ENCODE data around the gene IFNL1. TPM values are rescaled to one million over a fixed set of nuclear protein-coding genes. Genes with fewer than 3 reads are reported as not detected.
"Not testable (repeated sequence)": the region's sequence is repeated elsewhere in the genome, so short reads cannot be mapped to it uniquely, and the experiment has no call there.

Gene IFNL1
- total RNA-seq, 1 experiment from 2014 or later: 0.57 TPM

DNA sequence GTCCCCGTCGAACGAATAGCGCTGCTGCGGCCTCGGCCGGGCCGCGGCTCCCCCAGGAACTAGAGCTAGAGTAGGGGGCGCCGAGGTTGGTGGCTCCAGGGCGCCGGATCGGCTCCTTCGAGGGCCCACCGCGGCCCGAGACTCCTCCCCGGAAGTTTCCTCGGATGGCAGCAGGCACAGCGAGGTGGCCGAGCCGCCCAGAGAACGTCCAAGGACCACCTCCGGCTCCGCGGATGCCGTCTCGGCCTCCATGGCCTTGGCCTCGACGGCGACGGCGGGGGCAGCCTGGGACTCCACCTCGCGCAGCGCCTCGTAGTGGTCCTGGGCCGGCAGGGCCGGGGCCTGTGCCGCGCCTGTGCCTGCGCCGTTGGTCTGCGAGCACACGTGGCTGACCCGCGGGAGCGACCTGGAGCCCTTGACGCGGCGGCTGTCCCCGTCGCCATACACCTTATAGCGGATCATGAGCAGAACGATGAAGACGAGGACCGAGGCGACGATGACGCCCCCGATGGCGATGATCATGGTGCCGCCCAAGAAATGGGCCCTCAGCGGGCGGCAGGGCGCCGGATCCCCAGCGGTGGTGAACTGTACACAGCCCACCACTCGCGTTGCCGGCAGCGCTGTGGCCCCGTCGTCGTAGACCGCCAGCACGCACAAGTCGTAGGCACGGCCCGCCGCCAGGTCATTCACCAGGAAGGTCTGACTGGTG is 11.8 kb downstream of the IFNL1 start:
- CTCF ChIA-PET: interaction anchor here (0.6 to 1.6 kb wide), 3 partner anchors 20 to 104 kb away, joined by 3 to 15 read pairs (median 4); partner anchors contain the start of gene PLEKHG2
- no peaks in the 10 kb centered on the region for H3K36me3 ChIP-seq (ENCODE audit: control insufficient read depth, insufficient read depth, low read length)
- intact Hi-C loops (cut with micrococcal nuclease; ENCODE audit: unreplicated experiment): no loop called here
- DNase-seq (ENCODE audit: low read depth, low spot score) (no peak), ATAC-seq (no peak)
- H3K4me1 ChIP-seq (ENCODE audit: control insufficient read depth, insufficient read depth, low read length): peaks cover 9% of the 10 kb centered on the region; the same call in 1 of the 2 replicates
- POLR2A ChIA-PET: interaction anchor here (0.6 kb wide), 1 partner anchor 231 kb away, joined by 7 read pairs; no protein-coding TSS in a partner anchor
- H3K27ac ChIP-seq (ENCODE audit: low read length): no peak overlapping the region
- H3K4me3 ChIP-seq (ENCODE audit: low read depth in 2 of 2, low read length in 2 of 2): no peak overlapping the region
- no TSS peak for BruUV-seq (replicated peaks)
- H3K27me3 ChIP-seq (ENCODE audit: control insufficient read depth, insufficient read depth, low read length): peaks cover 9% of the 10 kb centered on the region; the same call in 1 of the 2 replicates
- TF ChIP-seq, protein P1, sequence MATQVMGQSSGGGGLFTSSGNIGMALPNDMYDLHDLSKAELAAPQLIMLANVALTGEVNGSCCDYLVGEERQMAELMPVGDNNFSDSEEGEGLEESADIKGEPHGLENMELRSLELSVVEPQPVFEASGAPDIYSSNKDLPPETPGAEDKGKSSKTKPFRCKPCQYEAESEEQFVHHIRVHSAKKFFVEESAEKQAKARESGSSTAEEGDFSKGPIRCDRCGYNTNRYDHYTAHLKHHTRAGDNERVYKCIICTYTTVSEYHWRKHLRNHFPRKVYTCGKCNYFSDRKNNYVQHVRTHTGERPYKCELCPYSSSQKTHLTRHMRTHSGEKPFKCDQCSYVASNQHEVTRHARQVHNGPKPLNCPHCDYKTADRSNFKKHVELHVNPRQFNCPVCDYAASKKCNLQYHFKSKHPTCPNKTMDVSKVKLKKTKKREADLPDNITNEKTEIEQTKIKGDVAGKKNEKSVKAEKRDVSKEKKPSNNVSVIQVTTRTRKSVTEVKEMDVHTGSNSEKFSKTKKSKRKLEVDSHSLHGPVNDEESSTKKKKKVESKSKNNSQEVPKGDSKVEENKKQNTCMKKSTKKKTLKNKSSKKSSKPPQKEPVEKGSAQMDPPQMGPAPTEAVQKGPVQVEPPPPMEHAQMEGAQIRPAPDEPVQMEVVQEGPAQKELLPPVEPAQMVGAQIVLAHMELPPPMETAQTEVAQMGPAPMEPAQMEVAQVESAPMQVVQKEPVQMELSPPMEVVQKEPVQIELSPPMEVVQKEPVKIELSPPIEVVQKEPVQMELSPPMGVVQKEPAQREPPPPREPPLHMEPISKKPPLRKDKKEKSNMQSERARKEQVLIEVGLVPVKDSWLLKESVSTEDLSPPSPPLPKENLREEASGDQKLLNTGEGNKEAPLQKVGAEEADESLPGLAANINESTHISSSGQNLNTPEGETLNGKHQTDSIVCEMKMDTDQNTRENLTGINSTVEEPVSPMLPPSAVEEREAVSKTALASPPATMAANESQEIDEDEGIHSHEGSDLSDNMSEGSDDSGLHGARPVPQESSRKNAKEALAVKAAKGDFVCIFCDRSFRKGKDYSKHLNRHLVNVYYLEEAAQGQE (IDR thresholded peaks at IDR 0.05; ENCODE audit: insufficient read depth in 1 of 2, low read depth in 2 of 2, low read length in 1 of 2): no peak
- TF ChIP-seq, protein P2, sequence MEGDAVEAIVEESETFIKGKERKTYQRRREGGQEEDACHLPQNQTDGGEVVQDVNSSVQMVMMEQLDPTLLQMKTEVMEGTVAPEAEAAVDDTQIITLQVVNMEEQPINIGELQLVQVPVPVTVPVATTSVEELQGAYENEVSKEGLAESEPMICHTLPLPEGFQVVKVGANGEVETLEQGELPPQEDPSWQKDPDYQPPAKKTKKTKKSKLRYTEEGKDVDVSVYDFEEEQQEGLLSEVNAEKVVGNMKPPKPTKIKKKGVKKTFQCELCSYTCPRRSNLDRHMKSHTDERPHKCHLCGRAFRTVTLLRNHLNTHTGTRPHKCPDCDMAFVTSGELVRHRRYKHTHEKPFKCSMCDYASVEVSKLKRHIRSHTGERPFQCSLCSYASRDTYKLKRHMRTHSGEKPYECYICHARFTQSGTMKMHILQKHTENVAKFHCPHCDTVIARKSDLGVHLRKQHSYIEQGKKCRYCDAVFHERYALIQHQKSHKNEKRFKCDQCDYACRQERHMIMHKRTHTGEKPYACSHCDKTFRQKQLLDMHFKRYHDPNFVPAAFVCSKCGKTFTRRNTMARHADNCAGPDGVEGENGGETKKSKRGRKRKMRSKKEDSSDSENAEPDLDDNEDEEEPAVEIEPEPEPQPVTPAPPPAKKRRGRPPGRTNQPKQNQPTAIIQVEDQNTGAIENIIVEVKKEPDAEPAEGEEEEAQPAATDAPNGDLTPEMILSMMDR (IDR thresholded peaks at IDR 0.05): no peak
- TF ChIP-seq SIN3A (IDR thresholded peaks at IDR 0.05; ENCODE audit: borderline replicate concordance, insufficient read depth, low read depth, low read length) (no peak), POLR2AphosphoS5 (IDR thresholded peaks at IDR 0.05; ENCODE audit: low read depth, low read length) (no peak), TCF7L2 (IDR thresholded peaks at IDR 0.05; ENCODE audit: low read depth, low read length) (no peak)
- in situ Hi-C loops (cut with HindIII; ENCODE audit: low pct_unique_long_range_greater_than_20kb, low sequenced_read_pairs): no loop called here
- H3K9me3 ChIP-seq (ENCODE audit: control insufficient read depth, insufficient read depth, low read depth, low read length): no peaks in the 10 kb centered on the region

DNA sequence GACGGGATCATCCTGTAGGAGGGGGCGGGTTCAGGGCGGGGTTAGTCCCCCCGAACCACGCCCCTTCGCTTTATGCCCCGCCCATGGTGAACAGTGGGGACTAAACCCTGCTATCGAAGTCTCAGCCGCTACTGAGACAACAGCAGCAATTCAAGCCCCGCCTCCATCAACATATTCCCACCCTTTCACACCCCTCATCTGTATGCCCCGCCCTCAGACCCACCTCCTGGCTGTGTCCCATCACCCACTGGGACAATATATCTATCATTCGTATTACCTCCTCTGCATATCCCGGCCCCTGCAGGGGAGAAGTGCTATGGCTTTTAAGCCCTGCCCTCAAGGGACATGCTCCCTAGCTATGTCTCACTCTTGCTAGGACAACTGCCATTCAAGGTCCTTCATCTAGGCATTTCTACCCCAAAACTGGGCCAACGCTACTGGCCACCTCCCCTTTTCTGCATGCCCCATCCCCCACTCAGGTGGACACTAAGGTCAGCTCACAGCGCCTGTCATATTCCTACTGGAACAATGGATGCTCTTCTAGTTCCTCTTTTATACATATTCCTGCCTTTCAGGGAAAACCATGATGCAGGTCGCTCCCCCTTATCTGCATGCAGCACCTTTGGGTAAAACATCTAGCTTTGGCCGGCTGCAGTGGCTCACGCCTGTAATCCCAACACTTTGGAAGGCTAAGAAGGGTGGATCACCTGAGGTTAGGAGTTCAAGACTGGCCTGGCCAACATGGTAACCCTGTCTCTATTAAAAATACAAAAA is 12.5 kb downstream of the IFNL1 start:
- H3K9me3 ChIP-seq (ENCODE audit: control insufficient read depth, insufficient read depth, low read depth, low read length): no peaks in the 10 kb centered on the region
- no peak for DNase-seq (ENCODE audit: low read depth, low spot score)
- intact Hi-C loops (cut with micrococcal nuclease; ENCODE audit: unreplicated experiment) (no loop called here), in situ Hi-C loops (cut with HindIII; ENCODE audit: low pct_unique_long_range_greater_than_20kb, low sequenced_read_pairs) (no loop called here)
- ChIA-PET CTCF (interaction anchor here (0.5 to 1.6 kb wide), 8 partner anchors 15 to 103 kb away, joined by 3 to 15 read pairs (median 6); partner anchors contain the start of gene PLEKHG2), POLR2A (interaction anchor here (0.6 to 0.9 kb wide), 3 partner anchors 17 to 127 kb away, joined by 3 to 6 read pairs (median 3); partner anchors contain the start of gene RPS16)
- peaks cover 9% of the 10 kb centered on the region; the same call in 1 of the 2 replicates for H3K27me3 ChIP-seq (ENCODE audit: control insufficient read depth, insufficient read depth, low read length)
- no peaks in the 10 kb centered on the region for H3K36me3 ChIP-seq (ENCODE audit: control insufficient read depth, insufficient read depth, low read length)
- H3K4me3 ChIP-seq (ENCODE audit: low read depth in 2 of 2, low read length in 2 of 2): no peak overlapping the region
- ATAC-seq: peak; percentile 27
- H3K4me1 ChIP-seq (ENCODE audit: control insufficient read depth, insufficient read depth, low read length): peaks cover 9% of the 10 kb centered on the region; the same call in 1 of the 2 replicates
- H3K27ac ChIP-seq (ENCODE audit: low read length): no peak overlapping the region
- no TSS peak for BruUV-seq (replicated peaks)
- TF ChIP-seq, protein P1 (IDR thresholded peaks at IDR 0.05; ENCODE audit: insufficient read depth in 1 of 2, low read depth in 2 of 2, low read length in 1 of 2): no peak
- TF ChIP-seq, protein P2 (IDR thresholded peaks at IDR 0.05): no peak
- TF ChIP-seq SIN3A (IDR thresholded peaks at IDR 0.05; ENCODE audit: borderline replicate concordance, insufficient read depth, low read depth, low read length) (no peak), TCF7L2 (IDR thresholded peaks at IDR 0.05; ENCODE audit: low read depth, low read length) (no peak), POLR2AphosphoS5 (IDR thresholded peaks at IDR 0.05; ENCODE audit: low read depth, low read length) (no peak)

DNA sequence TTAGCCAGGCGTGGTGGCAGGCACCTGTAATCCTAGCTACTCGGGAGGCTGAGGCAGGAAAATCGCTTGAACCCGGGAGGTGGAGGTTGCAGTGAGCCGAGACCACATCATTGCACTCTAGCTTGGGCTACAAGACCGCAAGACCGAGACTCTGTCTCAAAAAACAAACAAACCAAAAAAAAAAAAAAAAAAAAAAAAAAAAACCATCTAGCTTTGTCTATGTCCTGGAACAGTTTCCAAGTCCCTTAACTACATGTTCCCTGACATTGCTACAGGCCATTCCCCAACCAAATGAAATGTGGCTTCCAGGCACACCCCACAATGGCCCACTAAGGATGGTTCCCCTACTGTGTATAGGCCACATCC is 13.1 kb downstream of the IFNL1 start:
- BruUV-seq (replicated peaks); H3K27me3 ChIP-seq (ENCODE audit: control insufficient read depth, insufficient read depth, low read length); DNase-seq (ENCODE audit: low read depth, low spot score); H3K36me3 ChIP-seq (ENCODE audit: control insufficient read depth, insufficient read depth, low read length); H3K4me1 ChIP-seq (ENCODE audit: control insufficient read depth, insufficient read depth, low read length); H3K4me3 ChIP-seq (ENCODE audit: low read depth in 2 of 2, low read length in 2 of 2); ATAC-seq; in situ Hi-C loops (cut with HindIII; ENCODE audit: low pct_unique_long_range_greater_than_20kb, low sequenced_read_pairs); H3K27ac ChIP-seq (ENCODE audit: low read length); H3K9me3 ChIP-seq (ENCODE audit: control insufficient read depth, insufficient read depth, low read depth, low read length); intact Hi-C loops (cut with micrococcal nuclease; ENCODE audit: unreplicated experiment): not testable (repeated sequence)
- POLR2A ChIA-PET: interaction anchor here (0.6 to 0.9 kb wide), 5 partner anchors 13 to 127 kb away, joined by 3 to 11 read pairs (median 6); partner anchors contain the start of genes IFNL1 and RPS16
- CTCF ChIA-PET: interaction anchor here (0.5 to 1.6 kb wide), 9 partner anchors 14 to 97 kb away, joined by 3 to 15 read pairs (median 5); no protein-coding TSS in a partner anchor

Measured in Panc1 (cell line).